Activated naive CD8-positive, alpha-beta T cell treated with anti-CD3 and anti-CD28 coated beads for 36 hours (primary cell): ENCODE results near the gene LCE3A. TPM values are rescaled to one million over a fixed set of nuclear protein-coding genes. Genes with fewer than 3 reads are reported as not detected.
"Not testable (repeated sequence)": the region's sequence is repeated elsewhere in the genome, so short reads cannot be mapped to it uniquely, and the experiment has no call there.

Source experiments
- DNase-seq: peaks from one replicate; pipeline ENCODE4 v3.0.0; 2021
- H3K27ac Mint-ChIP-seq: one replicate; pipeline ENCODE4 v1.8.0; 2022; ENCODE audit warnings: mild to moderate bottlenecking, moderate library complexity, mixed read lengths
- H3K27me3 Mint-ChIP-seq: one replicate; pipeline ENCODE4 v1.8.0; 2022; ENCODE audit warnings: mild to moderate bottlenecking, mixed read lengths
- H3K36me3 Mint-ChIP-seq: one replicate; pipeline ENCODE4 v1.8.0; 2021; ENCODE audit warnings: mild to moderate bottlenecking, mixed read lengths
- H3K4me1 Mint-ChIP-seq: one replicate; pipeline ENCODE4 v1.8.0; 2021; ENCODE audit warnings: mixed read lengths
- H3K4me3 Mint-ChIP-seq: one replicate; pipeline ENCODE4 v1.8.0; 2022; ENCODE audit warnings: mild to moderate bottlenecking, moderate library complexity, mixed read lengths
- H3K9me3 Mint-ChIP-seq: one replicate; pipeline ENCODE4 v1.8.0; 2022; ENCODE audit warnings: mixed read lengths
- total RNA-seq, 2 experiments: library from RNA; stranded (reverse); gene quantifications; one replicate each; pipeline ENCODE4 v1.2.3, GENCODE V29; 2021

Gene LCE3A, protein sequence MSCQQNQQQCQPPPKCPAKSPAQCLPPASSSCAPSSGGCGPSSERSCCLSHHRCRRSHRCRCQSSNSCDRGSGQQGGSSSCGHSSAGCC
- not detected for total RNA-seq

DNA sequence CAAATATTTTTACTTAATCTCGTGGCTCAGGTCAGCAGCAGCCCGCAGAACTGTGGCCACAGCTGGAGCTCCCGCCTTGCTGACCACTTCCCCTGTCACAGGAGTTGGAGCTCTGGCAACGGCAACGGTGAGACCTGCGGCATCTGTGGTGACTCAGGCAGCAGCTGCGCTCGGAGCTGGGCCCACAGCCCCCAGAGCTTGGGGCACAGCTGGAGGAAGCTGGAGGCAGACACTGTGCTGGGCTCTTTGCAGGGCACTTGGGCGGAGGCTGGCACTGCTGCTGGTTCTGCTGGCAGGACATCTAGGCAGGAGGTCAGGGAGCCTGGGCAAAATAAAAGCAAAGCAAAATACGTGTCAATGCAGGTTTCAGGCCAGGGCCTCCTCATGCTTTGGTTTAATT lies at the start of gene LCE3A:
TSS of gene LCE3A (minus strand) at position 301 of the 400 bp plus-strand sequence. CDS start at position 301, 0 bp downstream.
- peaks cover 2% of the 10 kb centered on the region for H3K36me3 Mint-ChIP-seq
- no peak within 1 kb of the TSS for H3K4me3 Mint-ChIP-seq
- DNase-seq: no peak
- peaks cover 13% of the 10 kb centered on the region for H3K9me3 Mint-ChIP-seq
- no peak within 1 kb of the TSS for H3K27ac Mint-ChIP-seq
- peaks cover 34% of the 10 kb centered on the region for H3K27me3 Mint-ChIP-seq
- no peaks in the 10 kb centered on the region for H3K4me1 Mint-ChIP-seq

DNA sequence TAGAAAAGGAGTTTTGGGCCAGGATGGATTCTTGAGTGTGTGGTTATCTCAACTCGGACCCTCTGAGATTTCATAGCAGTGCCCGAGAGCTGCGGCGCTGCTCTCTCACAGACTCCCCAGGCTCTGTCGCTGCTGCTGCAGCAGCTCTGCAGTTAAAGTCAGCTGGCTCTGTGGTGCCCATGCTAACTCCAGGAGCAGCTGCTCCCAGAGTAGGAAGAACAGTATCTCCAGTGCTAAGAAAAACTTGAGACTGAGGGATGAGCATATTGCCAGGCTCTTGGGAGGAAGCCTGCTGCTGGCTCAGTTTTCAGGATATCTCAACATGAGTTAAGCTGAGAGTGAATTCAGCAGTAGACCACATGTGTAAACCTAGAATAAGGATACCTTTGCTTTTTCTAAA lies 44.7 kb upstream of the LCE3A start:
- DNase-seq: no peak
- Mint-ChIP-seq H3K9me3 (no peaks in the 10 kb centered on the region), H3K36me3 (no peaks in the 10 kb centered on the region), H3K27ac (no peak overlapping the region), H3K4me3 (no peak overlapping the region), H3K4me1 (no peaks in the 10 kb centered on the region), H3K27me3 (peaks cover 16% of the 10 kb centered on the region)

DNA sequence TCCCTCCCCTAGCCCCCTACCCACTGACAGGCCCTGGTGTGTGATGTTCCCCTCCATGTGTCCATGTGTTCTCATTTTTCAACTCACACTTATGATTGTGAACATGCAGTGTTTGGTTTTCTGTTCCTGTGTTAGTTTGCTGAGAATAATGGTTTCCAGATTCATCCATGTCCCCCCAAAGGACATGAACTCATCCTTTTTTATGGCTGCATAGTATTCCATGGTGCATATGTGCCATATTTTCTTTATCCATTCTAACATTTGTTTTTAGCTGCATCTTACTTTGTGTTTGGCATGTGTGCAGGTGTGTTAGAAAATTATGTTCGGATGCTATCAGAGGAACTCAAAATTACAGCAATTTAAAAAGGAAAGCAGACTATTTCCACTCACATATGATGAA lies 43.3 kb upstream of the LCE3A start:
- H3K9me3 Mint-ChIP-seq, H3K36me3 Mint-ChIP-seq, H3K4me1 Mint-ChIP-seq, DNase-seq, H3K4me3 Mint-ChIP-seq, H3K27ac Mint-ChIP-seq: not testable (repeated sequence)
- H3K27me3 Mint-ChIP-seq: peaks cover 16% of the 10 kb centered on the region

DNA sequence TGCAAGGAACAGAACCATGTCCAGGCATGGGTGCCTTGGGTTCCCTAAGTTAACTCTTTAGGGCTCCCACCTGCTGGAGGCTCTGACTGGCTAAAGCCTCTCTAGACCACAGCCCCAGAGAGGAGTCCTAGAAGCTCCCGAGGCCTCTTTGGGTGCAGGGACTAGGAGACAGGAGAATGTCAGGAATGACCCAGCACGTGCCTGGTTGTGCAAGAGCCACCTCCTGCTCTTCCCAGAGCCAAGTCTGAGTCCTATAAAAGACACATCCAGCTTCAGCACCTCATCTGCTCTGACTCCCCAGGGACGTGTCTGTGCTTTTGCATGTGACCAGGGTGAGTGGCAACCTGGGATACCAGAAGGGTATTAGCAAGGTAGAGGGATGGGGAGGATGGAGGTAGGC lies 40.2 kb upstream of the LCE3A start, which contains the start of gene LCE2D:
TSS of gene LCE2D (plus strand) at position 283 of the 400 bp plus-strand sequence. CDS start 726 bp downstream, outside the sequence.
- Mint-ChIP-seq H3K27me3 (peaks cover 11% of the 10 kb centered on the region), H3K36me3 (no peaks in the 10 kb centered on the region), H3K27ac (no peak within 1 kb of the TSS), H3K9me3 (no peaks in the 10 kb centered on the region), H3K4me1 (no peaks in the 10 kb centered on the region), H3K4me3 (no peak within 1 kb of the TSS)
- no peak for DNase-seq

DNA sequence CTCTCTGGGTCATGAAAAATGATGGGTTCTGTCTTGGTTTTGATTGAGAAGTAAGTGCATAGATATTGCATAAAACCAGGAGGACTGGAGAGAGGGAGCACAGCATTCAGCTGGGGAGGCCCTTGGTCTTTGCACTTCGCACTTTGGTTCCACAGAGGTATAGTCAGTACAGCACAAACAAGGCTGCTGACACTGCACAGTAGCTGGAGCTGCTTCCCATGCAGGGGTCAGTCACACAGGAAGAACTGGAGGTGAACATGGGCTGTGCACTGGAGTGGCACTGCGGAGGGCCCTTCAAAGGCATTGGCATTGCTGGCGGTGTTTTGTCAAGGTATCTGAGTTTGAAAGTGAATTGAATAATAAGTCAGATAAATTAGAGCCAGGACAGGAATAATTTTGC lies 35.7 kb upstream of the LCE3A start:
- H3K36me3 Mint-ChIP-seq: no peaks in the 10 kb centered on the region
- no peaks in the 10 kb centered on the region for H3K9me3 Mint-ChIP-seq

DNA sequence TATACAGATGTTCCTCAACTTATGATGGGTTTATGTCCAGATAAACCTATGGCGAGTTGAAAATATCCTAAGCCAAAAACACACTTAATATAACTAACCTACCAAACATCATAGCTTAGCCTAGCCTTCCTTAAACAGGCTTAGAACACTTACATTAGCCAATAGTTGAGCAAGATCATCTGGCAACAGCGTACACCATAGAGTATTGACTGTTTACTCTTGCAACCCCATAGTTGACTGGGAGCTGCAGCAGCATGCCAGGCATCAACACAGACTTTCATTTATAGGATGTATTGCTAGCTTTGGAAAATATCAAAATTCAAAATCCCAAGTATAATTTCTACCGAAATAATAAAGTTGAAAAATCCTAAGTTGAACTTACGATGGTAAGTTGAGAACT lies 34.8 kb upstream of the LCE3A start:
- H3K9me3 Mint-ChIP-seq: no peaks in the 10 kb centered on the region
- H3K36me3 Mint-ChIP-seq: no peaks in the 10 kb centered on the region
- peaks cover 5% of the 10 kb centered on the region for H3K27me3 Mint-ChIP-seq
- no peak overlapping the region for H3K27ac Mint-ChIP-seq
- no peak for DNase-seq
- no peak overlapping the region for H3K4me3 Mint-ChIP-seq
- H3K4me1 Mint-ChIP-seq: peaks cover 2% of the 10 kb centered on the region

More for the DNA sequence above, 35.7 kb upstream of the LCE3A start:
- Mint-ChIP-seq H3K4me3 (no peak overlapping the region), H3K27me3 (peaks cover 4% of the 10 kb centered on the region), H3K4me1 (peaks cover 2% of the 10 kb centered on the region), H3K27ac (no peak overlapping the region)
- no peak for DNase-seq

DNA sequence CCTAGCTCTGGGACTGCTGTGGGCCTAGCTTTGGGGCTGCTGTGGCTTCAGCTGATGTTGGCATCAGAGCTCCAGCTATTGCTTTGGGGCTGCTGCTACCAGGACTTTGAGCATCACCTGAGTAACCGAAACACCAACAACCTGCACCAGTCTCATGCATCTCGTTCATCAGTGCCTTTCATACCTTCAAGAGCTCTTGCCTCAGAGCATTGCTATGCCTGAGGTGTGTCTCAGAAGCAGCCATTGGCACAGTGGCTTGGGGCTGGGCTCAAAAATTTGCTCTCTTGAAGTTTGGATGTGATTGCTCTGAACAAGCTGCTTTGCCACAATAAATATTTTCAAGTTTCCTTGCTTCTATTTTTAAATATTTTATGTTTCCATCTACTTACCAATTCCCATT lies 33.6 kb upstream of the LCE3A start:
- DNase-seq: no peak
- Mint-ChIP-seq H3K4me1 (peaks cover 2% of the 10 kb centered on the region), H3K9me3 (no peaks in the 10 kb centered on the region), H3K36me3 (no peaks in the 10 kb centered on the region), H3K4me3 (no peak overlapping the region), H3K27ac (no peak overlapping the region), H3K27me3 (peaks cover 5% of the 10 kb centered on the region)

DNA sequence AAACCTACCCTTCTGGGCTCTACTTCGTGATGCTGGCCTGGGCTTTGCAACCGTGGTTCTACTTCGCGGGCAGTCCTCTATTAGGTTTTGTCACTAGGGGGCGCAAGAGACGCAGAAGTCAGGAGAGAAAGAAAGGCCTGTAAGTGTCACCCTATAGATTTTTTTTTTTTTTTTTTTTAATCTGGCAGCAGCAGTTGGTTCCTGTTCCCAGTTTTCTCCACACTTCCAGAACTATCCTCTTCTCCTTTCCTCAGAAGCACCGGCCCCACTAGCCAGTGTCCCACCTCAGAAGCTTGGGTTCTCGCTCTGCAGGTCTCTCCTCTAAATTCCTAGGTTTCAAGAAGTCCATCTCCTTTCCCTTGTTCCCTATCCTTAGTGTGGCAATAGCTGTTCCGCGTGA lies 31.2 kb upstream of the LCE3A start:
- H3K9me3 Mint-ChIP-seq: no peaks in the 10 kb centered on the region
- peak; percentile 41 for DNase-seq
- no peak overlapping the region for H3K4me3 Mint-ChIP-seq
- peaks cover 5% of the 10 kb centered on the region for H3K27me3 Mint-ChIP-seq
- H3K27ac Mint-ChIP-seq: no peak overlapping the region
- peaks cover 2% of the 10 kb centered on the region for H3K4me1 Mint-ChIP-seq
- H3K36me3 Mint-ChIP-seq: no peaks in the 10 kb centered on the region

DNA sequence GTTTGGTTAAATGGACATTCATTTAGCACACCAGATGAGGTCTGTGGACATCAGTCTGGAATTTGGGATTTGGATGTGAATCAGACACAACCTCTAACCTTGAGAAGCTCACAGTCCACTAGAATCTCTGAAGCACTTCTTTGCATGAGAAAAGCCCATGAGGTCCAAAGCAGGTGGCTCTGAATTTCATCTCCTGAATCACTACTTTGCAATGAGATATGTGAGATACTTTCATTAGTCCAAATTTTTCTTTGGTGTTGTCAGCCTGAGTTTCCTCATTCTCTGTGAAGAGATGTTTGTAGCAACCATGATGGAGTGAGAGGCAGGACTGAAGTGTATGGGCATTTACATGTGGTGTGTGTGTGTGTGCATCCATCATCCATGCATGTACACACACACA lies 23.8 kb upstream of the LCE3A start:
- H3K36me3 Mint-ChIP-seq: no peaks in the 10 kb centered on the region
- no peak for DNase-seq
- no peak overlapping the region for H3K4me3 Mint-ChIP-seq
- no peak overlapping the region for H3K27ac Mint-ChIP-seq
- H3K27me3 Mint-ChIP-seq: peaks cover 14% of the 10 kb centered on the region
- H3K4me1 Mint-ChIP-seq: no peaks in the 10 kb centered on the region
- H3K9me3 Mint-ChIP-seq: no peaks in the 10 kb centered on the region

DNA sequence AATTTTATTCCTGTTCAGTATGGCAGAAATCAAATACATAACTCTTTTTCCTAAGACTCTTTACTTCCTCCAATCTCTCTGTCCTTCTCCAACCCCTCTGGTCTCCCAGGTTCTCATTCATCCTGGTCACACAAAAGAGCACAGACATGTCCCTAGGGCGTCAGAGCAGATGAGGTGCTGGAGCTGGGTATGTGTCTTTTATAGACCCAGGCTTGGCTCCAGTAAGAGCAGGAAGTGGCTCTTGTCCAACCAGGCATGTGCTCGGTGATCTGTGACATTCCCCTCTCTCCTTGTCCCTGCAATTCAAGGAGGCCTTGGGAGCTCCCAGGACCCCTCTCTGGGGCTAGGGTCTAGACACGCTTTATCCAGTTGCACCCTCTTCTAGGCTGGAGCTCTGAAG lies 22.2 kb upstream of the LCE3A start:
- H3K4me1 Mint-ChIP-seq: no peaks in the 10 kb centered on the region
- no peaks in the 10 kb centered on the region for H3K9me3 Mint-ChIP-seq
- DNase-seq: no peak
- no peaks in the 10 kb centered on the region for H3K36me3 Mint-ChIP-seq
- peaks cover 14% of the 10 kb centered on the region for H3K27me3 Mint-ChIP-seq
- no peak overlapping the region for H3K4me3 Mint-ChIP-seq
- H3K27ac Mint-ChIP-seq: no peak overlapping the region

DNA sequence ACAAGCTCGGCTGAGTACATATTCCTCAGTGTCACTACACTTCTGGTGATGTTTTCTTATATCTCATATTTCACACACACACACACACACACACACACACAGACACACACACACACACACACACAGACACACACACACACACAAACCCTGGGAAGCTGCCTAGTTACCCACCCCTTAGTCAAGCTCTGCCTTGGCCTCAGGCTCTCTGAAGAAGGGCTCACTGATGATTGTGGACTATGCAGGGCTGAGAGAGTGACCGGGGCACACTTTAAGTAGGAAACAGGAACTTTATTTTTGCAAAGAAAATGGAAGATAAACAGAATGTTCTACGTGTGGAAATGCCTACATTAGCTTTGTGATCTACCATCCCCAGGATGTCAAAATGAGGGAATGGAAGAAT lies 21.0 kb upstream of the LCE3A start:
- peaks cover 1% of the 10 kb centered on the region for H3K9me3 Mint-ChIP-seq
- H3K27ac Mint-ChIP-seq: no peak overlapping the region
- H3K4me3 Mint-ChIP-seq: no peak overlapping the region
- no peaks in the 10 kb centered on the region for H3K4me1 Mint-ChIP-seq
- peaks cover 14% of the 10 kb centered on the region for H3K27me3 Mint-ChIP-seq
- DNase-seq: no peak
- no peaks in the 10 kb centered on the region for H3K36me3 Mint-ChIP-seq

DNA sequence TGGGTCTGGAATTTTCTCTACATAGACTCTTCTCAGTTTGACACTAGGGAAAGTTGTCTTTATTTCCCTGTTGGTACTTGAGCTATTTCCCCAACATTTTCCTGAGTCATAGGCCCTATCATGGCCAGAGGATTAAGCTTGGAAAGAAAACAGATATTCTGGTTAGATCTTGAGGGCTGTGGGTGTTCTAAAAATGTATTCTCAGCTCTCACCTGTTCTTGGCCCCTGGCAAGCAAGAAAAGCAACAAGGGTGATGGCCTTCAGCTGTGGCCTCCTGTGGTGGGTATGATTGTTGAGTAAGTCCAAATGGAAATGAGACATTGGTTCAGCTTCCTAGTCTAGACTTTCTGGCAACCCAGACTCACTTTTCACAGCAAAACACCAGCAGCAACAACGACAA lies 17.4 kb upstream of the LCE3A start:
- peaks cover 4% of the 10 kb centered on the region for H3K27me3 Mint-ChIP-seq
- H3K4me1 Mint-ChIP-seq: no peaks in the 10 kb centered on the region
- H3K27ac Mint-ChIP-seq: no peak overlapping the region
- no peaks in the 10 kb centered on the region for H3K36me3 Mint-ChIP-seq
- H3K4me3 Mint-ChIP-seq: no peak overlapping the region
- DNase-seq: no peak
- peaks cover 1% of the 10 kb centered on the region for H3K9me3 Mint-ChIP-seq

DNA sequence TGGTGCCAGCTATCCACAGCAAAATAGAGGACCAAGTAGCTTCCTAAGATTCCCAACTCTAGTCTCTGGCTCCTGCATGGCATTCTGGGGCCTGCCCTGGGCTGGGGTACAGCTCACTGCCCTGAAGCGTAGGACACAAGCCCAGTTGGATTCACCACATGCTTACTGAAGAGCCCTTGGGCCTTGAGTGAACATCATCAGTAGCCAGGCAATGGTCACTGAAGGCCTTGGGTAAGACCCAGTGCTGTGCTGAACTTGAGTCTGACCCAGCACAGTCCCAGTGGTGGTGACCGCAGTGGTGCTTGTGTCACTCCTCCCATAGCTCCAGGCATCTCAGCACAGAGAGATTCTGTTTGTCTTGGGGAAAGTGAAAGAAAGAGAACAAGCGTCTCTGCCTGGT lies 7.7 kb upstream of the LCE3A start:
- peaks cover 28% of the 10 kb centered on the region for H3K27me3 Mint-ChIP-seq
- H3K9me3 Mint-ChIP-seq: peaks cover 5% of the 10 kb centered on the region
- no peaks in the 10 kb centered on the region for H3K36me3 Mint-ChIP-seq
- H3K4me1 Mint-ChIP-seq: no peaks in the 10 kb centered on the region
- DNase-seq: no peak
- no peak overlapping the region for H3K4me3 Mint-ChIP-seq
- H3K27ac Mint-ChIP-seq: no peak overlapping the region

DNA sequence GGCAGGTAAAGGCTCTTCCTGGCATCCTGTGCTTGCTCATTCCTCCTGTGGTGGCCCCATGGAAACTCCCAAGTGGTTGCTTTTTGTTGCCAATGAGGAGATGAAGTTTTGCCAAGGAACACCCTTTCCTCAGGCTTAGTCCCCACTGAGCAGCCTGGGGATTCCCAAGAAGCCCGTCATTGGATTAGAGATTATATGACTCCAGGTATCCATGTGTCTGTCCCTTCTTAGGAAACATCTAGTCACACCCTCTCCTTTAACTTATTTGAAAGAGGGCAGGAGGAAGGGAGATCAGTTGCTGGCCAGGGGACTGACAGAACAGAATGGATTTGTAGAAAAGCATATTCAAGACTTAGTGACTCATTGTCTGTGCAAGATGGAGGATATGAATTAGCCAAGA lies 3.8 kb upstream of the LCE3A start:
- Mint-ChIP-seq H3K36me3 (no peaks in the 10 kb centered on the region), H3K9me3 (peaks cover 2% of the 10 kb centered on the region), H3K27me3 (peaks cover 44% of the 10 kb centered on the region), H3K4me1 (no peaks in the 10 kb centered on the region), H3K4me3 (no peak overlapping the region), H3K27ac (no peak overlapping the region)
- DNase-seq: no peak

DNA sequence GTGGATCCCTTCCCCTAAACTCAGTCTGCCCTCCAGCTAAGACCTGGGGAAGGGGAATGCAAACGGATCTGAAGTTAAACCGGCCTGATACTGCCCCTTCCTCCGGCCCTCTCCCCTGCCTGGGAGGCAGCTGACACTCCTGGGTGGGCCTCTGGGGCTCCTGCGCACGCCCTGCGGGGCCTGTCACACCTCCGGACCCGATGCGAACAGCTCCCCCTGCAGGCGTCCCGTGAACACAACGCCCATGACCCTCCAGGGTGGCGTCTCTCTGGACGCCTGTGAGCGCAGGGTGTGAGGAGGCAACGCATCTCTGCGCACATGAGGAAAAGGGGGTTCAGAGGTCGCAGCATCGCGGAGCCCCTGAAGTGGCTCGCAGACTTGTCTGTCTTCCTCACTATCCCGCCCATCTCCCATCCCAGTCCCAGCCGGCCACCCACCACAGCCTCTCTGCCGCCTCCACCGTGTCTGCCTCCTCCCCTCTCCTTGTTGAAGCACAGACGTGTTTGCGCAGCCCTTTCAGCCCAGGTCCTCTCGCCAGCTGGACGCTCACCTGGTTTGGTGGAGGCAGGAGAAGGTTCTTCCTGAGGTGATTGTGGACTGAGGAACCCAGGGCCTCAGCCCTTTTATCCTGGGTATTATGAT lies 421 bp upstream of the LCE3A start:
- Mint-ChIP-seq H3K27me3 (peaks cover 34% of the 10 kb centered on the region), H3K27ac (no peak overlapping the region), H3K9me3 (peaks cover 12% of the 10 kb centered on the region), H3K4me3 (no peak overlapping the region), H3K4me1 (no peaks in the 10 kb centered on the region), H3K36me3 (peaks cover 2% of the 10 kb centered on the region)
- DNase-seq: peak; percentile 27

DNA sequence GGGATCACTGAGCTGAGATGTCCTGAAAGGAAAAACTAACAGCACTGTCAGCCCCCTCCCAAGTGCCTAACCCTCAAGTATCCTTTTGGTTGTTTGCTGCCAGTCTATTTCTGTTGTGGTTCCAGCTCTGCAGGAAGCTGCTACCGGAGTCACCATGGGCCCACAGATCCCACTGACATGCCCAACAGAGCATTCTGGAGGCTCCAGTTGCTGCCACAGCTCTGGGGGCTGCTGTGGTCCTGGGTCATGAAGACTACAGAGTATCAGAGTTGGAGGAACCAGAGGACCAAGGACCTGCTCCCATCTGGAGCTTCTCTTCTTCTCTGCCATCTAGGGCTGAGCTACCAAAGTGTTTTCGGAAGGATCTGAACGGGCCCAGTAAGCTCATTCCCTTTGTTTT lies 910 bp downstream of the LCE3A start:
- DNase-seq: no peak
- H3K9me3 Mint-ChIP-seq: peaks cover 13% of the 10 kb centered on the region
- peaks cover 34% of the 10 kb centered on the region for H3K27me3 Mint-ChIP-seq
- no peaks in the 10 kb centered on the region for H3K4me1 Mint-ChIP-seq
- no peak overlapping the region for H3K27ac Mint-ChIP-seq
- no peak overlapping the region for H3K4me3 Mint-ChIP-seq
- H3K36me3 Mint-ChIP-seq: peaks cover 2% of the 10 kb centered on the region
